H54 (cell line): ENCODE data around the gene CRADD.
"Not testable (repeated sequence)": the region's sequence is repeated elsewhere in the genome, so short reads cannot be mapped to it uniquely, and the experiment has no call there.

Source experiments
- DNase-seq: peaks from one replicate; pipeline ENCODE4 v3.0.0; 2011; ENCODE audit warnings: low spot score, mixed read lengths; ENCODE audit not compliant: insufficient read length
- FAIRE-seq: peaks from 3 replicates; lab custom pipeline; 2011; peaks lifted over from hg19 to GRCh38; lab: Jason Lieb, UNC
- POLR2A ChIP-seq: IDR thresholded peaks from 2 replicates; pipeline ENCODE4 v1.6.1; 2011; ENCODE audit warnings: low read depth, mild to moderate bottlenecking, low read length

CRADD gene

DNA sequence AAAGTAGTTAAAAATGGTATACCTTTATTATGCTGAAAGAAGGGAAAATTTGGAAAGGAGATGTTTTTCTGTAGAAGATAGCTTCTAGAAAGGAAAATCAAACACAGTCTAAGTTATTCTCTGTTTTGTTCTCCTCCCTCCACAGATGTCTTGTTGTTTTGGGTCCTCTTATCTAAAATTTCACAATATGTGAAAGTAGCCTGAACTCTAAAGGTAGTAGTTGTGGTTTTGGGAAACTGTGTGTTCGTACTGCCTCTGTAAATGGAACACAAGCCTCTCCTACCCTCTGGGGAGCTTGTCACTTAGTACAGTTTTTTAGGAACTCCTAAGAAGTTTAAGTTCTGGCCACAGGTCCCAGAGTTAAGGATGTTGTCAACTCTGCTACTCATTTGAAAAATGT lies 112.6 kb downstream of the CRADD start:
- FAIRE-seq (peak; percentile 48), DNase-seq (no peak)
- TF ChIP-seq POLR2A: no peak

DNA sequence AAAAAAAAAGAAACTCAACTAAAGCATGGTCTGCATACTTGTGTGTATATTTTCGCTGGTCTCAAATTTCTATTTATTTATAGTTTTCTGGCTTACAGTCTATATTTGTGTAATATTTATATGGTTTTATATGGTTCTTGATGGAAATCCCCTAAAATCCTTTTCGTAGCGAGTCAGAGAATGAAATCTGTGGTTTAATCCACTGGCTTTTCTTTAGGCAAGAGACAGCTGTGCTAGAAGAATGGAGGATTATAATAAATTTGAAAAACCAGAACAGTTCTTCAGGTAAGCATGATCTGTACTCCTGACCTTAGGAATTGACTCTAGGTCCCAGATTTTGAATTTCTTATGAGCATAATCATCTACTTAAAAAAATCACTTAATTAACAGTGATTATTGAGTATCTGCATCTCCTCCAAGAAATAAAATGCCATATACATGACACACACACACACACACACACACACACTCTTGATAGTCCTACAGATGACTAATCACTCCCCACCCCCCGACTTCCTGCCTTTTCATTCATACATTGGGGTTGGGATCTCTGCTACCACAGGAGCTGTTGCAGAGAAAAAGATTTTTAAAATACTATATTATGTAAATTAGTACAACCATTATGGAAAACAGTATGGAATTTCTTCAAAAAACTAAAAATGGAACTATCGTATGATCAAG lies 113.4 kb downstream of the CRADD start:
- no peak for DNase-seq
- TF ChIP-seq POLR2A: no peak
- FAIRE-seq: peak; percentile 79

DNA sequence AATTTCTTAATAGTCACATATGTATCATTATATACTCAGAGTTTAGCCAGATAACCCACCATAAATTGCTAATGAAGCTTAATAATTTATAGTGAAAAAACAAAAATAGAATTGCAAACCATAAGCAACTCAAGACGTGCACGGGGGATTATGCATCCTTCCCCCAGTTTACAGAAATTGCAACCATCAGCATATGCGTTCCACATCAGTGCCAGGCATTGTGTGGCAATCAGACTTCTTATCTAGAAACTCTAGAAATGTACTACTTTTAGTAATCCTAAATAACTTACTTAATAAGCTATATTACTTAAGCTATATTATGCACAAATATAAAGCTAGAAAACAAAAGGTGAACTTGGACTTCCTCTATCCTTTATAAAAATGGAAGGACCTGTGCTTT lies 115.8 kb downstream of the CRADD start:
- DNase-seq (no peak), FAIRE-seq (no peak)
- no peak for TF ChIP-seq POLR2A

DNA sequence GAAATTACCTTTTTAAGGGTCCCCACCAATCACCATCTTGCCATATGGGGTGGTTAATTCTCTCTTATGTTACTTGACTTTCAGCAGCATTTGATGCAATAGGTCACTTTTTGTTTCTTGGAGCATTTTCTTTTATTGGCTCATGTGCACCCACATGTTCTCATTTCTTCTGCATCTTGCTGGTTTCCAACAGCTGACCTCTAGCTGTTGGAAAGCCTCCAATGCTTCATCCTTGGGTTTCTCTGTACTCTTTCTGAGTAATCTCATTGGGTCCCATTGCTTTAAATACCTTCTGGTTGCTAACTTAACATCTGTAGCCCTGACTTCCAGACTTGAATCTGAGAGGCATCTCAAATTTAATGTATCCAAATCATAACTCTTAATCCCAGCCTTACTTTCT lies 116.8 kb downstream of the CRADD start:
- FAIRE-seq (peak; percentile 43), DNase-seq (no peak)
- TF ChIP-seq POLR2A: no peak

DNA sequence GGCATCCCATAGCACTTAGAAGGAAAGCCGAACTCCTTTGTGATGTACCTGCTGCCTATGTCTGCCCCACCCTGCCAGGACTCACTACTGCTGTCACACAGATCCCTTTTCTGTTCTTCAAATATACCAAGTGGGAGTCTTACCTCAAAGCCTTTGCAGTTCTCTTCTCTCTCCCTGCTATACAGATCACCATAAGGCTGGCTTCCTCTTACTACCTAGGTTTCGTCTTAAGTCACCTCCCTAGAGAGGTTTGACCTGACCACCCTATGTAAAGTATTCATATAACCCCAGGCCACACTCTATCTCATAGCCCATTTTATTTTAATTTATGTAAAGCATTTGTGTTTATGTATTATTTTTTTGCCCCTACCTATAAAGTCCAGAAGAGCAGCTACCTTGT lies 117.6 kb downstream of the CRADD start:
- no peak for DNase-seq
- no peak for TF ChIP-seq POLR2A
- FAIRE-seq: no peak

DNA sequence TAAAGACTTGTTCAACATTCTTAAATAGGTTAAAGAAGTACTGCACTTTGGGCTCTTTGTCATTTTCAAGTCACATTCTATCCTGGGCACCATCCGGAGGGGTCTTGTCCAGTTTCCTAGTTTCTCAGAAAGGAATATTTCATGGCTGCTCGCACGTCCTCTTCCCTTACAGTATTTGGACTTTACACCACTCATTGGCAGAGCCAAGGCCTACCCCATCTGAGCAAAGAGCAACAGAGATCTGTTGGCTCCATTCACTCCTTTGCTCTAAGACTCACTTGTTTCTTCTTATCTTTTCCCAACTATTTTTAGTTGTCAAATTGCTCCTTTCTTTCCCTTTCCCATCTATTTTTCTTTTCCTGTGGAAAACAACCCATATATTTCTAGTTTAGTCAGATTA lies 118.2 kb downstream of the CRADD start:
- FAIRE-seq (no peak), DNase-seq (no peak)
- TF ChIP-seq POLR2A: no peak

DNA sequence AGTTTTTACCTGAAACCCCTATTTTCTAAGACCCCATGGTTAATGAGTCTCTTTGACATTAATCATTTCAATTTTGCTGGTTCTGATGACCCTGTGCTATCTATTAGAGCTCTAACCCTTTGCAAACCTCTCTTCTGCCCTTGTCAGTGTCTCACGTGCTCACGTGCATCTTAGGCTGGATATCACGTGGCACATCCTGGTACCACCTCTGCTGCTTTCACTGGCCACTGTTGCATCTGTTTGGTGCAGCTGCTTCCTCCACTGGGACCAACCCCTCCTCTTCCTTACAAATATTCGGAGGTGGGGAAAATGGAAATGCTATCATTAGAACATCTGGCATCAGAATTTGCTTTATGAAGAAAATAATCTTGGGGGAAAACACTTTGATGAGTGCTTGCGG lies 119.6 kb downstream of the CRADD start:
- FAIRE-seq: no peak
- DNase-seq: no peak
- TF ChIP-seq POLR2A: no peak

DNA sequence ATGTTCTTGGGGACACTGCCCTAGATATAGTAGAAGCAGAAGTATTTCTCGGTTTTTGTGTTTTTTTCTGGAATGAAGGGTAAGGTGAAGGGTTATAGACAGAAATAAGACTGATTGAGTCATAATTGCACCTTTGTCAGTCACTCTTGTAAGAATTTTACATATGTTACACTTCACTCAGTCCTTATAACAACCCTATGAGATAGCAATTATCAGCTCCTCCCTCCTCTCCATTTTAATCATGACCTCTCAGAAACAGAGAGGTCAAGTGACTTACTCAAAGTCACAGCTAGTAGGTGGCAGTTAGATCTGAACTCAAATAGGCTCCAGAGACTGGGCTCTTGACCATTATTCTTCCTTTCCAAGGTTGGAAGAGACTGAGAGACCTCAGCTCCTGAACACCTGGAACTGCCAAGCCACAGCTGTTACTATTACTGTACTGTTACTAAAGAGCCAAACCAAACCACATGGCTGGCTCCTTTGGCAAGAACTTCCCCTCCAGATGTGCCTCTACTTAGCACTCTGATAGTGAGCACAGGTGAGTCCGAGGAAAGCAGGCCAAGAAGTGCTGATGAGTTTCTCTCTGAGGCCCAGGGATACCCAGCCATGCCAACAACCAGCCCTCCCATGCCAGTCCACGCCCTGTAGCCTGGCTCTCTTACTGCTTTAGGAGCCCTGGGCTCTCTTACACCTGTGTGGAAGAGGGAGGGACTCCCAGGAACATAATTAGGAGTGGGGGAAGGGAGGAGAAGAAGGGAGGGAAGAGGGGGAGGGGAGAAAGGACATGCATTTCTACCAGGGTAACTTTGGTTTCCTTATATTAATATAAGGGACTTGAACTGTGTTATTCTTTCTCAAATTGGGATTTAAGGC lies 121.3 kb downstream of the CRADD start:
- no peak for TF ChIP-seq POLR2A
- DNase-seq: no peak
- FAIRE-seq: no peak

DNA sequence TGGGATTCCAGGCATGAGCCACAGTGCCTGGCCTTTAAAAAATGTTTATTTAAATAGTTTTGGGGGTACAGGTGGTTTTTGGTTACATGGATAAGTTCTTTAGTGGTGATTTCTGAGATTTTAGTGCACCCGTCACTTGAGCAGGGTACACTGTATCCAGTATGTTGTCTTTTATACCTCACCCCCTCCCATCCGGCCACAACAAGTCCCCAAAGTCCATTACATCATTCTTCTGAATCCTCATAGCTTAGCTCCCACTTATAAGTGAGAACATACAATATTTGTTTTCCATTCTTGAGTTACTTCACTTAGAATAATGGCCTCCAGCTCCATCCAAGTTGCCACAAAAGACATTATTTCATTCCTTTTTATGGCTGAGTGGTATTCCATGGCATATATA lies 124.5 kb downstream of the CRADD start:
- FAIRE-seq, DNase-seq: not testable (repeated sequence)

DNA sequence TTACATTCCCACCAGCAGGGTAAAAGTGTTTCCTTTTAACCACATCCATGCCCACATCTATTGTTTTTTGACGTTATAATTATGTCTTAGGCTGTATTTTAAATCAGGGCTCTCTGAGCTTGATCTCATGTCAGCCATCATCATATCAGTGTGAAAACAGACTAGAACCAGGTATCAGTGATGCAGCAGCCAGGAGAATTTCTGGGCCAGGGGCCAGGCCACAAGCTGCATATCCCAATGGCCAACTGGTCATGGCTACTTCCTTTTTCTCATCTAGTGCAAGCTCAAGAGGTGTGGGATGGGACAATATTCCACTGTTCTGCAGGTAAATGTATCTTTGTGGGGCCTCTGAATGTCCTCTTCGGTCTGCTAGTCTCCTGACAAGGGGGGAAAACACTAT lies 125.1 kb downstream of the CRADD start:
- DNase-seq (no peak), FAIRE-seq (no peak)
- no peak for TF ChIP-seq POLR2A

DNA sequence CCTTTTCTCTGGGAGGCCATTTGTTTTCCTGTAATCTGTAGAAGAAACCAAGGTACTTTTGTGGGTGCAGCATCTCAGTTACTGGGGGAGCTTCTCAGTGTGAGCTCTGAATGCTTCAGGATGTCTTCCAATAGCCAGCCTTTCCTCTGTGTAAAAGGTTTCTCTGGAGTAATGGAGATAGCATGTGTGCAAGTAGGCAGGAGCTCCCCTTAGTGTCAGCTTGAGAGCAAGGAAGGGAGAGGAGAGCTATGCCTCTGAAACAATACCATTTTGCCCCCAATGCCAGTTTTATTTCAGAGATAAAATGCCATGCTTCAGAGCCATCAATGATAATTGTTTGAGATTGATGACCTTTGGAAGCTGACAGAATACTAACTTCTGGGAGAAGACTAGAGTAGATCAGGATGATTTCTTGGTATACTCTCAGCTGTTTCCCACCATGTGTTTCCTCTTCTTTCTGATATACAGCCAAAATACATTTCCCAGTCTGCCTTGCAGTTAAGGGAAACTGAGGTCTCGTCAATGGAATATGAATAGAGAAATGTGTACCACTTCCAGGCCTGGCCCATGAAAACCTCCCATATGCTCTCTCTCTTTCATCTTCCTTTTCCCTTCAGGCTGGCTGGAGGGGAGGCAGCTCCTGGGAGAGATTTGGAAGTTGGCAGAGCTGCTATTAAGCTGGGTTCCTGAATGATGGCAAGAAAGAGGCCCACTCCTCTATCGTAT lies 125.7 kb downstream of the CRADD start:
- no peak for FAIRE-seq
- no peak for TF ChIP-seq POLR2A
- no peak for DNase-seq

DNA sequence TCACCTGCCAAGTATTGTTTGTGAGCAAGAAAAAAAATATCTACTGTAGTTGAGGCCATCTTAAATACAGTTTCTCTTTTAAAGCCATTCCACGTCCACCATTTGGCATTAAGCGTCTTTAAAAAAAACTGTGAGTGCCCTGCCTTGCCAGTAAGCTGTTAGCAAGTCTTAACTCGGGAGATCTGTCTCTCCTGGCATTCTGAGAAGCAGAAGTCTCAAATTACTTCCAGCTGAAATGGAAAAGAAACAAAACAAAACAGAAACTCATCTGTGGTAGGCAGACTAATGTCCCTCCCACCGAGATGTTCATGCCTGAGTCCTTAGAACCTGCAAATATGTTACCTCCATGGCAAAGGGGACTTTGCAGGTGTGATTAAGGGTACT lies 126.2 kb downstream of the CRADD start:
- no peak for TF ChIP-seq POLR2A
- no peak for DNase-seq
- FAIRE-seq: peak; percentile 11

DNA sequence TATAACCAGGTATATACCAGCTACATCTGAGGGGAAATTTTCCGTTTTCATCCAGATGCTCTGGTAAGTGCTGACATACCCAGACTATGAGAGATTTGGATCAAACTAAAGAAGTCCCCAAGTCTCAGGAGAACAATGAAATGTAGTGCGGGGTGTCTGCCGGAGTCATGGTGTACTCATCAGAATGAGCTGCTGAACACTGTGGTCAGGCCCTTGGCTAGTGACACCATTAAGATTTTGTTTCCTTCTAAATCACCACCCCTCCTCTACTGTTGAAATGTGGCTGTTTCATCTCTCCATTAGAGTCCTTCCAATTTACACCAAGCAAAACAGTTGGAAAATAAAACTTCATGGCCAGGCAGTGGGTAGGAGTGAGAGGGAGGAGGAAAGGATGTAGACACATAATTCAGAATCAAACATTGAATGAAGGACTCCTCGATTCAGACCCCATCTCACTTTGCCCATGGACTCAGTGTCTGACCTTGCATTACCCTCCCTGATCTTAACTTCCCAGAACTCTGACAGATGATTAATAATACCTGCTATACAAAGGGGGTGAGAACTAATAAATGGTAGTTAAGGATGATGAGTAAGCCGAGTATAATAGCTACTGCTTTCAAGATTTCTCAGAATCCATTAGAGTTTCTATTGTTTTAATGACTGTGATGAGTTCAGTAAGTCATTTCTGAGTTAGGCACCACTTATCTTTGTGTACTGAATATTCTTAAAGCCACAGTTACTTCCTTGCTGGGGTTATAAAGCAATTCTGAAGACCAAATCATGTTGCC lies 127.4 kb downstream of the CRADD start:
- no peak for TF ChIP-seq POLR2A
- no peak for FAIRE-seq
- no peak for DNase-seq
